Measurements from ENCODE around the gene ADGRV1. TPM values are rescaled to one million over a fixed set of nuclear protein-coding genes. Genes with fewer than 3 reads are reported as not detected.

The ADGRV1 gene
- total RNA-seq, 4 donors from 2014 or later = 6.0 to 37.0 (median 10.6) TPM

DNA sequence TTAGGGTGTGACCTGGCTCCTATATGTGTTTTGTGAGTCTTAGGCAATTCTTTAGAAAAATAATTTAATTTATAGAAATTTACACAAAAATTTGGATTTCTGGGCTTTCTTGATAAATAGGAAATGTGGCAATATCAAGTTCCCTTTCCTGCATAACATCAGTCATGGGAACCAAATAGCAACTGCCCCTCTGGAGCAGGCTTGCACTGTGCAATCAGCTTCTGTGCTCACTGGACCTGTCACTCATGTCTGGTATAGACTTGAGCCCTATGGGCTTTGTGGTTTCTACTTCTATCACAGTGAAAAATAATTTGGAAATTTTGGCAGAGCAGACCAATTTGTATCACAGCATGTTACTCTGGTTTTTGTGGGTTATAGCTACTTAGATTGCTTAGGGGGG is 131.7 kb downstream of the ADGRV1 start:
- no peak for TF ChIP-seq EP300 (IDR thresholded peaks at IDR 0.05; ENCODE audit: low read depth)
- TF ChIP-seq, protein P1, sequence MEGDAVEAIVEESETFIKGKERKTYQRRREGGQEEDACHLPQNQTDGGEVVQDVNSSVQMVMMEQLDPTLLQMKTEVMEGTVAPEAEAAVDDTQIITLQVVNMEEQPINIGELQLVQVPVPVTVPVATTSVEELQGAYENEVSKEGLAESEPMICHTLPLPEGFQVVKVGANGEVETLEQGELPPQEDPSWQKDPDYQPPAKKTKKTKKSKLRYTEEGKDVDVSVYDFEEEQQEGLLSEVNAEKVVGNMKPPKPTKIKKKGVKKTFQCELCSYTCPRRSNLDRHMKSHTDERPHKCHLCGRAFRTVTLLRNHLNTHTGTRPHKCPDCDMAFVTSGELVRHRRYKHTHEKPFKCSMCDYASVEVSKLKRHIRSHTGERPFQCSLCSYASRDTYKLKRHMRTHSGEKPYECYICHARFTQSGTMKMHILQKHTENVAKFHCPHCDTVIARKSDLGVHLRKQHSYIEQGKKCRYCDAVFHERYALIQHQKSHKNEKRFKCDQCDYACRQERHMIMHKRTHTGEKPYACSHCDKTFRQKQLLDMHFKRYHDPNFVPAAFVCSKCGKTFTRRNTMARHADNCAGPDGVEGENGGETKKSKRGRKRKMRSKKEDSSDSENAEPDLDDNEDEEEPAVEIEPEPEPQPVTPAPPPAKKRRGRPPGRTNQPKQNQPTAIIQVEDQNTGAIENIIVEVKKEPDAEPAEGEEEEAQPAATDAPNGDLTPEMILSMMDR (IDR thresholded peaks at IDR 0.05) = no peak
- no peak for TF ChIP-seq POLR2A (IDR thresholded peaks at IDR 0.05)
- no peak for TF ChIP-seq POLR2AphosphoS5 (IDR thresholded peaks at IDR 0.05)
- Histone ChIP-seq H3K4me1 (no peaks in the 10 kb centered on the region), H3K9me3 (no peaks in the 10 kb centered on the region), H3K36me3 (no peaks in the 10 kb centered on the region), H3K27ac (no peak overlapping the region), H3K4me3 (no peak overlapping the region), H3K27me3 (no peaks in the 10 kb centered on the region)
- in situ Hi-C loops (cut with MboI; ENCODE audit: low pct_ligation_motif_present in 1 of 4, low pct_unique_long_range_greater_than_20kb in 1 of 4, low sequenced_read_pairs in 3 of 4) (no loop called here), intact Hi-C loops (cut with DNase I; ENCODE audit: low total_unique reads) (no loop called here)
- DNase-seq = no peak

DNA sequence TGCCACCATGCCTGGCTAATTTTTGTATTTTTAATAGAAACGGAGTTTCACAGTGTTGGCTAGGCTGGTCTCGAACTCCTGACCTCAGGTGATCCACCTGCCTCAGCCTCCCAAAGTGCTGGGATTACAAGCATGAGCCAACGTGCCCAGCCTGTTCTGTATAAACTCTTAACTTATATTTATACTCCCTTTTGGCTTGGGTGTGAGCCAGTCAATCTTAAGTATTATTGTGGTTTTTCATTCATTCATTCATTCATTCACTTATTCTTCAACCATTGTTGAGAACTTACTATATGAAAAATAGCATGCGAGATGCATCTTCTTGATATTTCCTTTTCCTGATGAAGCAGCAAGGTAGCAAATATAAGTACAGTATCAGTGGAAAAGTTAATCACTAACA is 132.9 kb downstream of the ADGRV1 start:
- TF ChIP-seq EP300 (IDR thresholded peaks at IDR 0.05; ENCODE audit: low read depth) (no peak), POLR2AphosphoS5 (IDR thresholded peaks at IDR 0.05) (no peak), POLR2A (IDR thresholded peaks at IDR 0.05) (no peak)
- TF ChIP-seq, protein P1 (IDR thresholded peaks at IDR 0.05) = no peak
- no peak for DNase-seq
- in situ Hi-C loops (cut with MboI; ENCODE audit: low pct_ligation_motif_present in 1 of 4, low pct_unique_long_range_greater_than_20kb in 1 of 4, low sequenced_read_pairs in 3 of 4) = no loop called here

DNA sequence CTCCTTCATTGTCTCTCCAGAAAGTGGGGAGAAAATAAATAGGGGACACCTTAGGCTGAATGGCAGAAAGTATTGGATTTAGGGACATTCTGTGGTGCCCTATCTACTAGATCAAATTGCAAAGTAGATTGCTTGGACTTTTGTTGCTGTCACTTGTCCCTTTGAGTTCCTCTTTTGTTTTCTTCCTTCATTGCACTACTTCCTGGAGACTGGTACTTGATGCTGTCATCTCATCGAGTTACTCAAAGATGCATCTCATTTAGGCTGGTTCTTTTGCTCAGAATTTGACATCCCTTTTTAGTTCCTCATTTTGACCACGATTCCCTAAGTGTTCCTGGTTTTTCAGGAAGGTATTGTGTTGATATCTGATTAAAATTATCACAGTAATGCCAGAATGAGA is 137.6 kb downstream of the ADGRV1 start:
- TF ChIP-seq POLR2A (IDR thresholded peaks at IDR 0.05) (no peak), POLR2AphosphoS5 (IDR thresholded peaks at IDR 0.05) (no peak), EP300 (IDR thresholded peaks at IDR 0.05; ENCODE audit: low read depth) (no peak)
- TF ChIP-seq, protein P1 (IDR thresholded peaks at IDR 0.05) = no peak
- Histone ChIP-seq H3K27ac (no peak overlapping the region), H3K4me3 (no peak overlapping the region), H3K9me3 (no peaks in the 10 kb centered on the region), H3K36me3 (no peaks in the 10 kb centered on the region), H3K27me3 (no peaks in the 10 kb centered on the region), H3K4me1 (no peaks in the 10 kb centered on the region)
- DNase-seq = no peak
- intact Hi-C loops (cut with DNase I; ENCODE audit: low total_unique reads) (no loop called here), in situ Hi-C loops (cut with MboI; ENCODE audit: low pct_ligation_motif_present in 1 of 4, low pct_unique_long_range_greater_than_20kb in 1 of 4, low sequenced_read_pairs in 3 of 4) (no loop called here)
- WGBS, 2 donors (ENCODE audit: low coverage in 1 of 2) = 42 to 56% methylated on average over 2 of the region's 2 CpGs

More for the DNA sequence above, 132.9 kb downstream of the ADGRV1 start:
- 69 to 85% methylated on average over 2 to 4 of the region's 4 CpGs for WGBS, 2 donors (ENCODE audit: low coverage in 1 of 2)
- H3K36me3 ChIP-seq = no peaks in the 10 kb centered on the region
- no peaks in the 10 kb centered on the region for H3K4me1 ChIP-seq
- no peak overlapping the region for H3K4me3 ChIP-seq
- intact Hi-C loops (cut with DNase I; ENCODE audit: low total_unique reads) = no loop called here
- no peaks in the 10 kb centered on the region for H3K27me3 ChIP-seq
- no peaks in the 10 kb centered on the region for H3K9me3 ChIP-seq
- H3K27ac ChIP-seq = no peak overlapping the region

DNA sequence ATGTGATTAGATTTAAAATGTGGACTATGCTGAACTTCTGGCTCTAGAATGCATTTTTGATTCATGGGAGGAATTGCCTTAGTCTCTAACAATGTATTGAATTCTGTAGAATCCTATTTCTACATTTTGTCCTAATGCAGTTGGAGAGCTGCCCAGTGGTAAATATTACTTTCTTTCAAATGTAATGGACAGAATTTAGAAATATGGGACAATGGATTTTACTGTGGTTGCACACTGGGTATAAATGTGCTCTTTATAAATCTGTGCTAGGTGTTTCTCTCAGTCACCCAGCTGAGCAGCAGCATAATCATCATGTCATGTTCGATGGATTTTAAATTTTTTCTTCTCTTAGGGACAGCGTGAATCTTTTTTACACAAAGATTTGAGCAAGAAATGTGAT is 141.7 kb downstream of the ADGRV1 start:
- intact Hi-C loops (cut with DNase I; ENCODE audit: low total_unique reads) (no loop called here), in situ Hi-C loops (cut with MboI; ENCODE audit: low pct_ligation_motif_present in 1 of 4, low pct_unique_long_range_greater_than_20kb in 1 of 4, low sequenced_read_pairs in 3 of 4) (no loop called here)
- Histone ChIP-seq H3K36me3 (no peaks in the 10 kb centered on the region), H3K27me3 (no peaks in the 10 kb centered on the region), H3K9me3 (no peaks in the 10 kb centered on the region), H3K4me3 (no peak overlapping the region), H3K4me1 (no peaks in the 10 kb centered on the region), H3K27ac (no peak overlapping the region)
- TF ChIP-seq POLR2AphosphoS5 (IDR thresholded peaks at IDR 0.05) (no peak), POLR2A (IDR thresholded peaks at IDR 0.05) (no peak)
- DNase-seq = no peak
- WGBS, 2 donors (ENCODE audit: low coverage in 1 of 2) = 76 to 87% methylated on average over 2 of the region's 2 CpGs

DNA sequence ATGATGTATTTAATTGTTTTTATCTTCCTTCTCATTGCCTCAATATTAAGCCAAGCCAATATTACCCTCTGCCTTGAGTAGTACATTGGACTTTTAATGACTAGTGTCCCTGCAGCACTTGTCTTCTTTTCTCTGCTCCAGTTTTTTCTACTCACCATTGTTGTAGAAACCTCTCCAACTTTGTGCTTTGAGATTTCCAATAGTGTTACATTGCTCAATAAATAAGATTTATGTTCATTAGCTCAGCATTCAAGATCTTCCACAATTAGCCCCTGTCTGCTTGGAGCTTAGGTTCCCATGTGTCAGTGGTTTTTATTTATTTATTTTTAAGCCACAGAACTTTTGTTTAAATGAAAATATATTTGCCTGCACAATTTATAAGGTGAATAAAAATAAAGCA is 145.3 kb downstream of the ADGRV1 start:
- intact Hi-C loops (cut with DNase I; ENCODE audit: low total_unique reads) = no loop called here
- Histone ChIP-seq H3K27me3 (no peaks in the 10 kb centered on the region), H3K4me1 (no peaks in the 10 kb centered on the region), H3K9me3 (no peaks in the 10 kb centered on the region), H3K4me3 (no peak overlapping the region), H3K36me3 (no peaks in the 10 kb centered on the region), H3K27ac (no peak overlapping the region)
- TF ChIP-seq, protein P1 (IDR thresholded peaks at IDR 0.05) = no peak
- no peak for TF ChIP-seq POLR2A (IDR thresholded peaks at IDR 0.05)
- TF ChIP-seq POLR2AphosphoS5 (IDR thresholded peaks at IDR 0.05) = no peak
- in situ Hi-C loops (cut with MboI; ENCODE audit: low pct_ligation_motif_present in 1 of 4, low pct_unique_long_range_greater_than_20kb in 1 of 4, low sequenced_read_pairs in 3 of 4) = no loop called here
- DNase-seq = no peak
